Measurements from ENCODE around the gene TNS1. TPM values are rescaled to one million over a fixed set of nuclear protein-coding genes. Genes with fewer than 3 reads are reported as not detected.

TNS1 gene
- total RNA-seq, 1 experiment from 2014 or later = 3.0 TPM

- Histone ChIP-seq H3K9me3 (replicated peaks) (no peaks in the 10 kb centered on the region), H3K36me3 (no peaks in the 10 kb centered on the region)
Measured at GRCh38 chr2:217892560-217892959, 110.2 kb downstream of the TNS1 start.

DNA sequence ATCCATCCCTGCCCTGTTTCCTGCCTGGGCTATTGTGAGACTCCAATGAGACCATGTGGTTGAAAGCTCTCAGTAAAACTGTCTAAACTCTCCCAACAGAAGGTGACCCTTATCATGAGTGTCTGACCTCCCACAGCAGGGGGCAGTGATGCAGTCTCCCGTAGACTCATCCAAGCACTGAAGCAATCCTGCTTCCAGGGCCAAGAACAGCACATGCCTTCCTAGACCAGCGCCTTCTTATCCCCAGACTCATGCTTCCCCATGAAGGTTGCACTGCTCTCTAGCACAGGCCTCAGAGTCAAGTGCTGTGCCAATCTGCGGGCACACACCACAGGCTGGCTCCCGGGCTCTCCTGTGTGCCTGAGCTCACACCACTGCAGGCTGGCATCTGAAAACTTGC lies 112.3 kb downstream of the TNS1 start:
- Histone ChIP-seq H3K36me3 (no peaks in the 10 kb centered on the region), H3K27ac (no peak overlapping the region)

More at GRCh38 chr2:217892560-217892959, 110.2 kb downstream of the TNS1 start:
- H3K4me3 ChIP-seq = no peak overlapping the region
- no peak overlapping the region for H3K27ac ChIP-seq
- DNase-seq = no peak
- no peaks in the 10 kb centered on the region for H3K27me3 ChIP-seq
- H3K4me1 ChIP-seq = no peaks in the 10 kb centered on the region

DNA sequence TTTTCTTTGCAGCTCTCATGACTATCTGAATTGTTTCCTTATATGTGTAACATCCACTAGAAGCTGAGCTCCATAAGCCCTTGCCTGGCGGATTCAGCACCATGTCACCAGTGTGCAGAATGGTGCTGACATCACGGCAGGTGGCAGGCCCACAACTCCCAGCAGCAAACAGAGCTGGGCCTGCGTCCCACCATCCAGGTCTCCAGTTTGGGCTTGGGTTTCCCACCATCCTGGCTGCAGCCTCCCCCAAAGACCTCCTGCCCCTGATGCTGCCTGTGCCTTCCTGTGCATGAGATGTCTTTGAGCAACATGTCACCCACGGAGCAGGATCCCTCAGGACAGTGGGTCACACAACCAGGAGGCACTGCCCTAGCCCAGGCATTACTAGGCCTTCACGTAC lies 113.1 kb downstream of the TNS1 start:
- no peak overlapping the region for H3K27ac ChIP-seq
- no peaks in the 10 kb centered on the region for H3K36me3 ChIP-seq
- no peak for DNase-seq
- H3K27me3 ChIP-seq = no peaks in the 10 kb centered on the region
- no peaks in the 10 kb centered on the region for H3K9me3 ChIP-seq (replicated peaks)
- no peaks in the 10 kb centered on the region for H3K4me1 ChIP-seq
- H3K4me3 ChIP-seq = no peak overlapping the region

More for the DNA sequence above, 112.3 kb downstream of the TNS1 start:
- no peaks in the 10 kb centered on the region for H3K4me1 ChIP-seq
- no peaks in the 10 kb centered on the region for H3K27me3 ChIP-seq
- no peak for DNase-seq
- H3K4me3 ChIP-seq = no peak overlapping the region
- H3K9me3 ChIP-seq (replicated peaks) = no peaks in the 10 kb centered on the region

DNA sequence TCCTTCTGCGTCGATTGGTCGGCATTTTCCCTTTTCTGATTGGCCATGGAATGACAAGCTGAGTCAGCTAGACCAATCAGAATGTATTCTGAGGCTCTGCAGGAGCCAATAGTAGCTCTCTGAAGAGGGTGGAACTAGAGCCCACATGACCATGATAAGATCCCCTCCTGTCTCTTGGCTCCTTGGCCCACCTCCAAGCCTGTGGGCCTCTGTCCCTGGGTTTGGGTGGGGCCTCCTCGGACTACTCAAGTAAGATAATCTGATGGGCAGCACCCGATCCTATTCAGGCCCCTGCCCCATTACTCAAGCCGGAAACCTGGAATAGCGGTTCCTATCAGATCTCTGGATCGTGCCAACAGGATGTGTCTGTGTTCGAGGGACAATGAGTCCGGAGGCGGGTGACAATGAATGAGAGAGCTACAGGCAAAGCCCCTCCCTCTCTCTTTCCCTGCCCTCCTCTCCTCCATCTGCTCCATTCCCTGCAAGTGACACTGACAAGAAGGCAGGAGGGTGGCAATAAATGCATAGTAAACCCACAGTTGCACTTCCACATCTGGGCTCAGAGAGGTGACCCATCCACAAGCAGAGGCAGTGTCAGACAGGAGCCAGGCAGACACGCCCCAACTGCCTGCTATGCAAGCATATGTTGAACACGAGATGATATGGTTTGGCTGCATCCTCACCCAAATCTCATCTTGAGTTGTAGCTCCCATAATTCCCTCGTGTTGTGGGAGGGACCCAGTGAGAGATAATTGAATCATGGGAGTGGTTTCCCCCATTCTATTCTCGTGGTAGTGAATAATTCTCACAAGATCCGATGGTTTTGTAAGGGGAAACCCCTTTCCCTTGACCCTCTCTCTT lies 114.7 kb downstream of the TNS1 start:
- no peak overlapping the region for H3K27ac ChIP-seq
- no peaks in the 10 kb centered on the region for H3K36me3 ChIP-seq
- DNase-seq = no peak

GRCh38 chr2:217886720-217887309 lies 116.0 kb downstream of the TNS1 start:
- no peaks in the 10 kb centered on the region for H3K36me3 ChIP-seq
- H3K4me3 ChIP-seq = no peak overlapping the region
- no peaks in the 10 kb centered on the region; the same call in 1 of the 2 replicates for H3K27me3 ChIP-seq
- H3K4me1 ChIP-seq = no peaks in the 10 kb centered on the region
- H3K27ac ChIP-seq = no peak overlapping the region
- no peaks in the 10 kb centered on the region for H3K9me3 ChIP-seq (replicated peaks)
- peak; percentile 58 to 82 for DNase-seq

More for the DNA sequence above, 114.7 kb downstream of the TNS1 start:
- no peaks in the 10 kb centered on the region for H3K27me3 ChIP-seq
- H3K9me3 ChIP-seq (replicated peaks) = no peaks in the 10 kb centered on the region
- no peaks in the 10 kb centered on the region for H3K4me1 ChIP-seq
- no peak overlapping the region for H3K4me3 ChIP-seq

- H3K9me3 ChIP-seq (replicated peaks) = no peaks in the 10 kb centered on the region
Measured at GRCh38 chr2:217886091-217886490, 116.7 kb downstream of the TNS1 start.

DNA sequence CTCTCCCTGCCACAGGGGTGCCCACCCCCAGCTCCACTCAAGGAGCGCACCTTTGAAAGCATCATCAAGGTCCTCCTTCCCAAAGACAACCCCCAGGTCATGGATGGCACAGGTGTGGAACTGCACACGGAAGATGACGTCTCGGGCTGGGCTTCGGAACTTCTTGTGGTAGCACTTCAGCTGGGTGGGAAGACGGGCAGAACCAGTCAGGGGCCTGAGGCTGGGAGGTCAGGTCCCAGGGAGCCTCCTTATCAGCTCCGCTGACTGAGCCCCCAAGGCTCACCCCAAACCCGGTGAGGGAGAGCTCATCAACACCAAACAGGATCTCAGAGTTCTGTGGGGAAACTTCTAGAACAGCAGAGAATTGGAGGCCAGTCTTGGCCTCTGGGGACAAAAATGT lies 117.8 kb downstream of the TNS1 start:
- Histone ChIP-seq H3K36me3 (no peaks in the 10 kb centered on the region), H3K4me1 (peaks cover 12% of the 10 kb centered on the region), H3K9me3 (replicated peaks) (no peaks in the 10 kb centered on the region), H3K4me3 (no peak overlapping the region), H3K27ac (no peak overlapping the region), H3K27me3 (no peaks in the 10 kb centered on the region; the same call in 1 of the 2 replicates)
- no peak for DNase-seq

More at GRCh38 chr2:217886091-217886490, 116.7 kb downstream of the TNS1 start:
- no peaks in the 10 kb centered on the region for H3K36me3 ChIP-seq
- H3K27ac ChIP-seq = no peak overlapping the region
- no peak overlapping the region for H3K4me3 ChIP-seq
- H3K4me1 ChIP-seq = peaks cover 4% of the 10 kb centered on the region
- H3K27me3 ChIP-seq = no peaks in the 10 kb centered on the region; the same call in 1 of the 2 replicates
- no peak for DNase-seq

GRCh38 chr2:217880891-217881290 lies 121.9 kb downstream of the TNS1 start:
- Histone ChIP-seq H3K27ac (no peak overlapping the region), H3K36me3 (no peaks in the 10 kb centered on the region), H3K4me3 (no peak overlapping the region), H3K27me3 (no peaks in the 10 kb centered on the region; the same call in 1 of the 2 replicates), H3K9me3 (replicated peaks) (no peaks in the 10 kb centered on the region), H3K4me1 (peaks cover 12% of the 10 kb centered on the region)
- peak; percentile 72 to 84 for DNase-seq

- Histone ChIP-seq H3K9me3 (replicated peaks) (no peaks in the 10 kb centered on the region), H3K4me1 (peaks cover 12% of the 10 kb centered on the region), H3K36me3 (no peaks in the 10 kb centered on the region), H3K27ac (no peak overlapping the region), H3K27me3 (no peaks in the 10 kb centered on the region; the same call in 1 of the 2 replicates), H3K4me3 (no peak overlapping the region)
- DNase-seq = no peak
Measured at GRCh38 chr2:217880287-217880889, 122.4 kb downstream of the TNS1 start.

DNA sequence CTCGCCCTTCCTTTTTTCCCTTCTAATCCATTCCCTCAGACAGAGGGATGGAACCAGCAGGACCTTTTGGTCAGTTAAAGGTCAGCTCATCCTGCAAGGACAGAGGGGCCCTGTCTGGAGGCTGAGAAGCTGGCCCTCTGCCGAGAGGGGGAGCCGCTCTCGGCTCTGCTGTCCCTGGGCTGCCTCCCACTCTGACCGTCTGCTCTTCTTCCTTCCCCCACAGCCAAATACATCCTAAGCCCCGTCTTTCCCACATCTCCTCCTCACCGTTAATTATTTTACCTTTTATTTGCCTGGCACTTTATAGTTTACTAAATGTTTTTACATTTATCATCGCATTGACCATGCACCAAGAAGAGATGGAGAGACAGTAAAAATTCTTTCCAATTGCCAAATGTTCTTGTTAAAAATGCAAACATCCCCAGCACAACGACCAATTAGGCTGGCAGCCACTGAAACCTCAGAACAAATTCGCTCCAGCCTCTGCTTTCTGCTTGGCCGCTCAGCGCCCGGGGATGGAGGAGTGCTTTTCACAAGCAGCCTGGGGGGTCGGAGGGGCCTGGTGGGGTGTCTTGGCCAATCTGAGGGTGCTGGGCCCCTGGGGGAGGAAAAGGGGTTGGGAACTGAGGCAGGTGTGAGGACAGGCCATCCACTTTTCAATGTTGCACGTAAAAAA lies 123.7 kb downstream of the TNS1 start:
- Histone ChIP-seq H3K27ac (no peak overlapping the region), H3K4me3 (no peak overlapping the region), H3K36me3 (no peaks in the 10 kb centered on the region), H3K27me3 (no peaks in the 10 kb centered on the region; the same call in 1 of the 2 replicates), H3K9me3 (replicated peaks) (no peaks in the 10 kb centered on the region), H3K4me1 (peaks cover 12% of the 10 kb centered on the region)
- no peak for DNase-seq

DNA sequence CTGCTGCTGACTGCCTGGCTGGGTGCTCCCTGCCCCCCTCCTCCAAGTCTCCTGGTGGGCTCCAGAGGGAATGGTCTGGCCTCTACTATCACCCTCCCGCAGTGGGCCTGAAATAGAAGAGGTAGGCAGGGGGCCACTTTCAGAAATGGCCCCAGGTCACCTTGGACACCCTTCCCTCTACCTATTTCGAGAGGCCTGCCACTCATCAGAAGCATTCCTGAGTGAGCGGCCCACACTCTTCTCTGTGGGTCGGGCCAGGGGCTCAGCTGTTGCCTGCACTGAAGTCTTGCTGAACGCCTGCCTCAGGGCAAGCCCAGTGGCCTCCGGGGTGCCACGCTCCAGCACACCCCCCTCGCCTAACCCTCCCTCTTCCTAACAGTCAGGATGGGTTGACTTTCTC lies 124.9 kb downstream of the TNS1 start:
- DNase-seq = no peak
- H3K4me3 ChIP-seq = no peak overlapping the region
- no peaks in the 10 kb centered on the region for H3K36me3 ChIP-seq
- peaks cover 12% of the 10 kb centered on the region for H3K4me1 ChIP-seq
- H3K27ac ChIP-seq = no peak overlapping the region
- no peaks in the 10 kb centered on the region; the same call in 1 of the 2 replicates for H3K27me3 ChIP-seq
- no peaks in the 10 kb centered on the region for H3K9me3 ChIP-seq (replicated peaks)

GRCh38 chr2:217876253-217876570 lies 126.6 kb downstream of the TNS1 start:
- Histone ChIP-seq H3K27ac (no peak overlapping the region), H3K9me3 (replicated peaks) (no peaks in the 10 kb centered on the region), H3K4me1 (peaks cover 9% of the 10 kb centered on the region), H3K4me3 (no peak overlapping the region), H3K27me3 (no peaks in the 10 kb centered on the region), H3K36me3 (no peaks in the 10 kb centered on the region)
- no peak for DNase-seq

GRCh38 chr2:217875556-217876252 lies 127.1 kb downstream of the TNS1 start:
- Histone ChIP-seq H3K4me3 (no peak overlapping the region), H3K4me1 (peaks cover 4% of the 10 kb centered on the region), H3K9me3 (replicated peaks) (no peaks in the 10 kb centered on the region), H3K36me3 (no peaks in the 10 kb centered on the region), H3K27me3 (no peaks in the 10 kb centered on the region), H3K27ac (no peak overlapping the region)
- no peak for DNase-seq

DNA sequence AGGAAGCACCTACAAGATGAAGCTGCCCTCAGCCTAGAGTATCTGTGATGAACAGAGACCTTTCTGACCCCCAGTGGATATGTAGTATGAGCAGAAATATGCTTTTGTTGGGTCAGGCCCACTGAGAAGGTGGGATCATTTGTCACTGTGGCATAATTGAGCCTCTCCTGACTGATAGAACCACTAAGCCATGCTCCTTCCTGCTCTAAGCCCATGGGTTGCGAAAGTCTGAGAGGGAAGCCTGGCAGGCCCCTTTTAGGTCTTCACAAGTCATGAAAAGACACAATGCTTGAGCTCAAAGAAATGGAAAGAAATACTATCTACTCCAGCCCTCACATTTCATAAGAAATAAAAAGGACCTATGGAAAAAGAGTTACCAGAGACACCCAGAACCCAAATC lies 127.7 kb downstream of the TNS1 start:
- DNase-seq = no peak
- Histone ChIP-seq H3K9me3 (replicated peaks) (no peaks in the 10 kb centered on the region), H3K27ac (no peak overlapping the region), H3K4me1 (no peaks in the 10 kb centered on the region), H3K27me3 (no peaks in the 10 kb centered on the region), H3K4me3 (no peak overlapping the region), H3K36me3 (no peaks in the 10 kb centered on the region)
